ENCODE results near the gene MICAL3. TPM values are rescaled to one million over a fixed set of nuclear protein-coding genes. Genes with fewer than 3 reads are reported as not detected.

Gene MICAL3
- total RNA-seq, 3 donors from 2014 or later (not counting 1 experiment from before 2014, with no cell fraction given): 17.1 to 36.3 (median 34.3) TPM

DNA sequence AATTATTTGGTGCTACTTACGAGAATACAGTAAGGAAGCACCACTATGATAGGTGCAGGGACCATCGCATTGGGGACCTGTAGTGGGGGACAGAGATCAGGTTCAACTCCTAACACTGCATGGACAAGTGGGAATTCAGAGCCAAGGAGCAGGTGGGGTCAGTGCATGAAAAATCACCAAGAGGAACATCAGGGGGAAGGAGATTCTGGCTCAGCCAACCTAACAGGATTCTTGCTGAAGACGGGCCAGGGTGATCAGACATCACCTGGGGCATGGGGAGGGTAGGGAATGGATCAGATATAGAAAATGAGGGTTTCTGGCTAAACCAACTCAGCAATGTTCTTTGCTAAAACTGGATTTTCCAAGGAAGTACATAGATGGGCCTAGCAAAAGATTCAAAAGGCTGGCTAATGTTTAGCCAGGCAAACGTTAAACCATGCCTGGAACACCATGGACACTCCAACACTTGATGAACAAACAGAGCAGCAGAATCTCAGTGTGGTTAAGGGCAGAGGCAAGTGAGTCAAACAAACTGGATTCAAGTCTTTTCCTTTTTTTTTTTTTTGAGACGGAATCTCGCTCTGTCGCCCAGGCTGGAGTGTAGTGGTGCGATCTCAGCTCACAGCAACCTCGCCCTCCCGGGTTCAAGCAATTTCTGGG, 70.0 kb downstream of the MICAL3 start:
- Mint-ChIP-seq H3K36me3 (no peaks in the 10 kb centered on the region), H3K4me3 (no peak overlapping the region), H3K27me3 (ENCODE audit: low read depth in 2 of 2) (no peaks in the 10 kb centered on the region), H3K27ac (no peak overlapping the region), H3K4me1 (peaks cover 5 to 18% of the 10 kb centered on the region in 2 donors), H3K9me3 (no peaks in the 10 kb centered on the region)
- Histone ChIP-seq H3K4me3 (ENCODE audit: low read length) (no peak overlapping the region), H3K4me1 (ENCODE audit: control insufficient read depth, insufficient read depth, low read length) (no peaks in the 10 kb centered on the region), H3K27me3 (ENCODE audit: control insufficient read depth, insufficient read depth, low read length) (no peaks in the 10 kb centered on the region), H3K36me3 (ENCODE audit: control insufficient read depth, insufficient read depth, low read length) (no peaks in the 10 kb centered on the region), H3K27ac (ENCODE audit: low read length) (no peak overlapping the region), H3K9me3 (ENCODE audit: control insufficient read depth, insufficient read depth, low read length) (no peaks in the 10 kb centered on the region)
- intact Hi-C loops (cut with micrococcal nuclease): no loop called here
- WGBS (ENCODE audit: insufficient coverage): 93% methylated on average over 10 of the region's 10 CpGs
- TF ChIP-seq, protein P1, sequence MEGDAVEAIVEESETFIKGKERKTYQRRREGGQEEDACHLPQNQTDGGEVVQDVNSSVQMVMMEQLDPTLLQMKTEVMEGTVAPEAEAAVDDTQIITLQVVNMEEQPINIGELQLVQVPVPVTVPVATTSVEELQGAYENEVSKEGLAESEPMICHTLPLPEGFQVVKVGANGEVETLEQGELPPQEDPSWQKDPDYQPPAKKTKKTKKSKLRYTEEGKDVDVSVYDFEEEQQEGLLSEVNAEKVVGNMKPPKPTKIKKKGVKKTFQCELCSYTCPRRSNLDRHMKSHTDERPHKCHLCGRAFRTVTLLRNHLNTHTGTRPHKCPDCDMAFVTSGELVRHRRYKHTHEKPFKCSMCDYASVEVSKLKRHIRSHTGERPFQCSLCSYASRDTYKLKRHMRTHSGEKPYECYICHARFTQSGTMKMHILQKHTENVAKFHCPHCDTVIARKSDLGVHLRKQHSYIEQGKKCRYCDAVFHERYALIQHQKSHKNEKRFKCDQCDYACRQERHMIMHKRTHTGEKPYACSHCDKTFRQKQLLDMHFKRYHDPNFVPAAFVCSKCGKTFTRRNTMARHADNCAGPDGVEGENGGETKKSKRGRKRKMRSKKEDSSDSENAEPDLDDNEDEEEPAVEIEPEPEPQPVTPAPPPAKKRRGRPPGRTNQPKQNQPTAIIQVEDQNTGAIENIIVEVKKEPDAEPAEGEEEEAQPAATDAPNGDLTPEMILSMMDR (IDR thresholded peaks at IDR 0.05): no peak
- no peak for DNase-seq
- no peak for ATAC-seq

DNA sequence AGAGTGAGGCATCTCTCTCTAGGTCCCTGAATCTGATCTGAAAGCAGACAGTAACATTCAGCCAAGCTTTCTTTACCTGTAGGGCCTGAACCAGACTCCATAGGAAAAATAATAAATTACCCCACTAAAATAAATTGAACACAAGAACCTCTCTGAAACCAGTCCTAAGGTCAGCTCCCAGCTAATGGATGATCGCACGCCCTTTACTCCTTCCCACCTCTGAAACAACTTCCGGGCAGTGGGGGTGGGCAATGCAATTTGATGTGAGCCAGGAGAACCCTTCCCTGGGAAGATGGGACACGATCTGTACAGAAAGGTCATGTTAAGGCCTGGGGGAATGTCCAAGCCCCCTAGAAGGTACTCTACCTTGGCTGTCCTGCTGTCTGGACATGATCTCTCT, 71.2 kb downstream of the MICAL3 start:
- TF ChIP-seq, protein P1 (IDR thresholded peaks at IDR 0.05): no peak
- Mint-ChIP-seq H3K36me3 (no peaks in the 10 kb centered on the region), H3K9me3 (no peaks in the 10 kb centered on the region), H3K27ac (no peak overlapping the region), H3K27me3 (ENCODE audit: low read depth in 2 of 2) (no peaks in the 10 kb centered on the region), H3K4me1 (peaks cover 5 to 18% of the 10 kb centered on the region in 2 donors), H3K4me3 (no peak overlapping the region)
- intact Hi-C loops (cut with micrococcal nuclease): no loop called here
- DNase-seq: no peak
- 92% methylated on average over 4 of the region's 4 CpGs for WGBS (ENCODE audit: insufficient coverage)
- H3K4me1 ChIP-seq (ENCODE audit: control insufficient read depth, insufficient read depth, low read length): no peaks in the 10 kb centered on the region
- H3K4me3 ChIP-seq (ENCODE audit: low read length): no peak overlapping the region
- H3K9me3 ChIP-seq (ENCODE audit: control insufficient read depth, insufficient read depth, low read length): no peaks in the 10 kb centered on the region
- H3K27ac ChIP-seq (ENCODE audit: low read length): no peak overlapping the region
- no peaks in the 10 kb centered on the region for H3K36me3 ChIP-seq (ENCODE audit: control insufficient read depth, insufficient read depth, low read length)
- no peaks in the 10 kb centered on the region for H3K27me3 ChIP-seq (ENCODE audit: control insufficient read depth, insufficient read depth, low read length)
- no peak for ATAC-seq

DNA sequence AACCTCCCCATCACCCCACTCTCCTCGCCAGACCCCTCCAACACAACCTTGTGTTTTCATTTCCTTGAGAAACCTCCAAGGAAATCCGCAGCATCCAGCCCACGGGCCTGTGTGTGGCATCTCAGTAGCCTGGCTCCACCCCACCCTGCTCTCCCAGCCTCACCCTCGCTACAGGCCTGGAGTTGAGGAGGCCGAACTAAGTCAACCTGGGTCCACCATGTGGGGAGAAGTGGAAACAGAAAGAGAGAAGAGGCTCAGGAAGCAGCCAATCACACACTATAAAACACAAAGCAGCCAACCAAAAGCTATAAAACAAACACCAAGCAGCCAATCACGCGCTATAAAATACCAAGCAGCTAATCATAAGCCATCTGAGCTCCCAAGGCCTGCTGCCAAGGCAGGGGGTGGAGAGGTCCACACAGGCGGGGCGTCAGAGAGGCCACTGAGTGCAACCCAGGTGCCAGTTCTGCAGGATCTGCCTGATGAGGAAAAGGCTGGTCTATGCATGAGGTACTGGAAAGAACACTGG, 72.0 kb downstream of the MICAL3 start:
- intact Hi-C loops (cut with micrococcal nuclease): no loop called here
- Histone ChIP-seq H3K4me3 (ENCODE audit: low read length) (no peak overlapping the region), H3K27ac (ENCODE audit: low read length) (no peak overlapping the region), H3K4me1 (ENCODE audit: control insufficient read depth, insufficient read depth, low read length) (no peaks in the 10 kb centered on the region), H3K27me3 (ENCODE audit: control insufficient read depth, insufficient read depth, low read length) (no peaks in the 10 kb centered on the region), H3K36me3 (ENCODE audit: control insufficient read depth, insufficient read depth, low read length) (no peaks in the 10 kb centered on the region), H3K9me3 (ENCODE audit: control insufficient read depth, insufficient read depth, low read length) (no peaks in the 10 kb centered on the region)
- WGBS (ENCODE audit: insufficient coverage): 89% methylated on average over 7 of the region's 9 CpGs
- TF ChIP-seq, protein P1 (IDR thresholded peaks at IDR 0.05): no peak
- Mint-ChIP-seq H3K27me3 (ENCODE audit: low read depth in 2 of 2) (no peaks in the 10 kb centered on the region), H3K4me1 (peaks cover 5 to 18% of the 10 kb centered on the region in 2 donors), H3K27ac (no peak overlapping the region), H3K4me3 (no peak overlapping the region), H3K9me3 (no peaks in the 10 kb centered on the region), H3K36me3 (no peaks in the 10 kb centered on the region)
- DNase-seq: no peak
- ATAC-seq: no peak

DNA sequence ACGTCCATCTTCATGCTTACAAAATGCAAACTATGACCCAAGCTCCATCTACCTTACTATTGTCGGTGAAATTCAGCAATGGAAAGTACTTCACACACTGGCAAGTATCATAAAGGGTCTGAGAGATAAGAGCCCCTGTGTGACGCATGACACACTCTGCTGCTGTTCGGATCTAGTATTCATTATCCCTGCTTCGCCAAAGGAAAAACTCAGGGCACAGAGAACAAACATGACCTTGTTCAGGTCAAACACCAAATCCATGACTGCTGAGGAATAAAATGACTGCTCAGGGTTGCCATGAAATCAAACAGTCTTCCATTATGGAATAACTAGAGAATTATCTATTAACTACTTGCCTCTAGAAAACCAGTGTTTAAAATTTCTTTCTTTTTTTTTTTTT, 73.0 kb downstream of the MICAL3 start:
- H3K9me3 ChIP-seq (ENCODE audit: control insufficient read depth, insufficient read depth, low read length): no peaks in the 10 kb centered on the region
- H3K36me3 Mint-ChIP-seq: no peaks in the 10 kb centered on the region
- H3K27me3 Mint-ChIP-seq (ENCODE audit: low read depth in 2 of 2): no peaks in the 10 kb centered on the region
- no peaks in the 10 kb centered on the region for H3K4me1 ChIP-seq (ENCODE audit: control insufficient read depth, insufficient read depth, low read length)
- peaks cover 5 to 18% of the 10 kb centered on the region in 2 donors for H3K4me1 Mint-ChIP-seq
- no peak overlapping the region for H3K4me3 ChIP-seq (ENCODE audit: low read length)
- no peak overlapping the region for H3K27ac Mint-ChIP-seq
- H3K27ac ChIP-seq (ENCODE audit: low read length): no peak overlapping the region
- TF ChIP-seq, protein P1 (IDR thresholded peaks at IDR 0.05): no peak
- DNase-seq (no peak), ATAC-seq (no peak)
- H3K9me3 Mint-ChIP-seq: no peaks in the 10 kb centered on the region
- intact Hi-C loops (cut with micrococcal nuclease): no loop called here
- H3K27me3 ChIP-seq (ENCODE audit: control insufficient read depth, insufficient read depth, low read length): no peaks in the 10 kb centered on the region
- H3K4me3 Mint-ChIP-seq: no peak overlapping the region
- WGBS (ENCODE audit: insufficient coverage): 94% methylated on average over 5 of the region's 5 CpGs
- no peaks in the 10 kb centered on the region for H3K36me3 ChIP-seq (ENCODE audit: control insufficient read depth, insufficient read depth, low read length)

All from natural killer cell (primary cell).